ENCODE results near the gene CDH11. TPM values are rescaled to one million over a fixed set of nuclear protein-coding genes. Genes with fewer than 3 reads are reported as not detected.

The CDH11 gene
- polyA plus RNA-seq, 1 donor from 2014 or later, result 22.9 TPM

DNA sequence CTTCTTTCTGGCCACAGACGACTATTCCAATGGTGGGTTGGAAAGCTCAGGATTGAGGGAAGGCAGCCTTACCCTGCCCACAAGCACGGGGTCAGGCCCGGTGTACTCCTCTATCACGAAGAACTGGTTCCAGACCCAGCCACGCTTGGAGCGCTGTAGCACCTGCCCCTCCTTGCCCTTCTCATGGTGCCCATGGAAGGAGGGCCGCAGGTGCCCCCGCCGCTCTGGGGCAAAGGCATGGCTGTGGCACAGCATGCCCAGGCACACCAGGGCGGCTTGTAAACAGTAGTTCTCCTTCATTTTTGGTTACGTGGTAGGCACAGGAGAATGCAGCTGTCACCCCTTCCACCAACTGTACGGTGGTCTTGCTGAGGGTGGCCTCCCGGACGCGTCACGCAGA, 117.3 kb downstream of the CDH11 start:
- peaks cover 4% of the 10 kb centered on the region for H3K36me3 ChIP-seq (ENCODE audit: insufficient read depth, low read length)
- H3K4me3 ChIP-seq (ENCODE audit: low read length), result no peak overlapping the region
- H3K79me2 ChIP-seq (replicated peaks; ENCODE audit: insufficient read depth, low read length), result no peaks in the 10 kb centered on the region
- H3K27me3 ChIP-seq (ENCODE audit: insufficient read depth, low read depth, low read length), result no peaks in the 10 kb centered on the region
- no peak overlapping the region for H3K27ac ChIP-seq (ENCODE audit: low read length)
- no peak overlapping the region for H2AFZ ChIP-seq (ENCODE audit: low read depth, low read length)
- no peak overlapping the region for H3K4me2 ChIP-seq (ENCODE audit: low read length)
- H3K9me2 ChIP-seq (ENCODE audit: insufficient read depth, low read length), result no peaks in the 10 kb centered on the region
- no peak for TF ChIP-seq POLR2AphosphoS5 (IDR thresholded peaks at IDR 0.05)
- no peak for TF ChIP-seq SMC3 (conservative IDR thresholded peaks at IDR 0.05; ENCODE audit: poor library complexity)
- no peak for TF ChIP-seq RAD21 (conservative IDR thresholded peaks at IDR 0.05)
- H3K9me3 ChIP-seq (ENCODE audit: low read length), result no peaks in the 10 kb centered on the region
- no peaks in the 10 kb centered on the region for H3F3A ChIP-seq (ENCODE audit: insufficient read depth, low read length, poor library complexity, severe bottlenecking)
- no peaks in the 10 kb centered on the region for H4K20me1 ChIP-seq (ENCODE audit: insufficient read depth)
- H3K9ac ChIP-seq (ENCODE audit: low read length), result no peak overlapping the region

DNA sequence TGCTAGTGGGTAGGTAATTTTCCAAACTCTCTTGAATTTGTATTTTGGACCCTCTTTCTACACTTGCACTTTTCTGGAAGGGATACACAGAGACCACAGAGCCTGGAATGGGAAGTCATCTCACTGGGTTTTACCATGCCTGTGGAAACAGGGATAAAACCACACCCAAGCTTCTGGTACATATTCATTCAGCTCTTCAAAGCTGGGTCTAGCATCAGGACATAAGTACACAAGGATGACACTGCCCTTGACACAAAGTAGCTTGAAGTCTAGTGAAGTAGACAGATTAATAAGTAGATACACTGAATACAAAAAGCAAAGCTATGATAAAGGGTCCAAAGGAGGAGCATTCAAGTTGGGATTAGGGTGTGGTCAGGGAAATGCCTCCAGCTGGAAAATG, 118.2 kb downstream of the CDH11 start:
- H4K20me1 ChIP-seq (ENCODE audit: insufficient read depth), result no peaks in the 10 kb centered on the region
- no peak for TF ChIP-seq MXI1 (conservative IDR thresholded peaks at IDR 0.05; ENCODE audit: poor library complexity, severe bottlenecking)
- no peak for TF ChIP-seq RAD21 (conservative IDR thresholded peaks at IDR 0.05)
- TF ChIP-seq, protein P1, sequence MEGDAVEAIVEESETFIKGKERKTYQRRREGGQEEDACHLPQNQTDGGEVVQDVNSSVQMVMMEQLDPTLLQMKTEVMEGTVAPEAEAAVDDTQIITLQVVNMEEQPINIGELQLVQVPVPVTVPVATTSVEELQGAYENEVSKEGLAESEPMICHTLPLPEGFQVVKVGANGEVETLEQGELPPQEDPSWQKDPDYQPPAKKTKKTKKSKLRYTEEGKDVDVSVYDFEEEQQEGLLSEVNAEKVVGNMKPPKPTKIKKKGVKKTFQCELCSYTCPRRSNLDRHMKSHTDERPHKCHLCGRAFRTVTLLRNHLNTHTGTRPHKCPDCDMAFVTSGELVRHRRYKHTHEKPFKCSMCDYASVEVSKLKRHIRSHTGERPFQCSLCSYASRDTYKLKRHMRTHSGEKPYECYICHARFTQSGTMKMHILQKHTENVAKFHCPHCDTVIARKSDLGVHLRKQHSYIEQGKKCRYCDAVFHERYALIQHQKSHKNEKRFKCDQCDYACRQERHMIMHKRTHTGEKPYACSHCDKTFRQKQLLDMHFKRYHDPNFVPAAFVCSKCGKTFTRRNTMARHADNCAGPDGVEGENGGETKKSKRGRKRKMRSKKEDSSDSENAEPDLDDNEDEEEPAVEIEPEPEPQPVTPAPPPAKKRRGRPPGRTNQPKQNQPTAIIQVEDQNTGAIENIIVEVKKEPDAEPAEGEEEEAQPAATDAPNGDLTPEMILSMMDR (IDR thresholded peaks at IDR 0.05; ENCODE audit: poor library complexity, severe bottlenecking), result no peak
- no peak for TF ChIP-seq POLR2AphosphoS5 (IDR thresholded peaks at IDR 0.05)
- TF ChIP-seq EP300 (conservative IDR thresholded peaks at IDR 0.05; ENCODE audit: poor library complexity, severe bottlenecking), result no peak
- TF ChIP-seq SMC3 (conservative IDR thresholded peaks at IDR 0.05; ENCODE audit: poor library complexity), result no peak
- TF ChIP-seq, protein P2, sequence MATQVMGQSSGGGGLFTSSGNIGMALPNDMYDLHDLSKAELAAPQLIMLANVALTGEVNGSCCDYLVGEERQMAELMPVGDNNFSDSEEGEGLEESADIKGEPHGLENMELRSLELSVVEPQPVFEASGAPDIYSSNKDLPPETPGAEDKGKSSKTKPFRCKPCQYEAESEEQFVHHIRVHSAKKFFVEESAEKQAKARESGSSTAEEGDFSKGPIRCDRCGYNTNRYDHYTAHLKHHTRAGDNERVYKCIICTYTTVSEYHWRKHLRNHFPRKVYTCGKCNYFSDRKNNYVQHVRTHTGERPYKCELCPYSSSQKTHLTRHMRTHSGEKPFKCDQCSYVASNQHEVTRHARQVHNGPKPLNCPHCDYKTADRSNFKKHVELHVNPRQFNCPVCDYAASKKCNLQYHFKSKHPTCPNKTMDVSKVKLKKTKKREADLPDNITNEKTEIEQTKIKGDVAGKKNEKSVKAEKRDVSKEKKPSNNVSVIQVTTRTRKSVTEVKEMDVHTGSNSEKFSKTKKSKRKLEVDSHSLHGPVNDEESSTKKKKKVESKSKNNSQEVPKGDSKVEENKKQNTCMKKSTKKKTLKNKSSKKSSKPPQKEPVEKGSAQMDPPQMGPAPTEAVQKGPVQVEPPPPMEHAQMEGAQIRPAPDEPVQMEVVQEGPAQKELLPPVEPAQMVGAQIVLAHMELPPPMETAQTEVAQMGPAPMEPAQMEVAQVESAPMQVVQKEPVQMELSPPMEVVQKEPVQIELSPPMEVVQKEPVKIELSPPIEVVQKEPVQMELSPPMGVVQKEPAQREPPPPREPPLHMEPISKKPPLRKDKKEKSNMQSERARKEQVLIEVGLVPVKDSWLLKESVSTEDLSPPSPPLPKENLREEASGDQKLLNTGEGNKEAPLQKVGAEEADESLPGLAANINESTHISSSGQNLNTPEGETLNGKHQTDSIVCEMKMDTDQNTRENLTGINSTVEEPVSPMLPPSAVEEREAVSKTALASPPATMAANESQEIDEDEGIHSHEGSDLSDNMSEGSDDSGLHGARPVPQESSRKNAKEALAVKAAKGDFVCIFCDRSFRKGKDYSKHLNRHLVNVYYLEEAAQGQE (IDR thresholded peaks at IDR 0.05; ENCODE audit: borderline replicate concordance), result no peak
- TF ChIP-seq TAF1 (IDR thresholded peaks at IDR 0.05; ENCODE audit: low read depth), result no peak
- TF ChIP-seq EZH2 (IDR thresholded peaks at IDR 0.05; ENCODE audit: borderline replicate concordance, insufficient read depth, low read length, poor library complexity, severe bottlenecking), result no peak
- H2AFZ ChIP-seq (ENCODE audit: low read depth, low read length), result no peak overlapping the region
- H3K4me2 ChIP-seq (ENCODE audit: low read length), result no peak overlapping the region
- peaks cover 4% of the 10 kb centered on the region for H3K36me3 ChIP-seq (ENCODE audit: insufficient read depth, low read length)
- no peaks in the 10 kb centered on the region for H3F3A ChIP-seq (ENCODE audit: insufficient read depth, low read length, poor library complexity, severe bottlenecking)
- no peaks in the 10 kb centered on the region for H3K27me3 ChIP-seq (ENCODE audit: insufficient read depth, low read depth, low read length)
- H3K79me2 ChIP-seq (replicated peaks; ENCODE audit: insufficient read depth, low read length), result no peaks in the 10 kb centered on the region
- no peaks in the 10 kb centered on the region for H3K9me3 ChIP-seq (ENCODE audit: low read length)
- no peak overlapping the region for H3K4me3 ChIP-seq (ENCODE audit: low read length)
- no peak overlapping the region for H3K27ac ChIP-seq (ENCODE audit: low read length)
- no peaks in the 10 kb centered on the region for H3K9me2 ChIP-seq (ENCODE audit: insufficient read depth, low read length)
- H3K9ac ChIP-seq (ENCODE audit: low read length), result no peak overlapping the region

DNA sequence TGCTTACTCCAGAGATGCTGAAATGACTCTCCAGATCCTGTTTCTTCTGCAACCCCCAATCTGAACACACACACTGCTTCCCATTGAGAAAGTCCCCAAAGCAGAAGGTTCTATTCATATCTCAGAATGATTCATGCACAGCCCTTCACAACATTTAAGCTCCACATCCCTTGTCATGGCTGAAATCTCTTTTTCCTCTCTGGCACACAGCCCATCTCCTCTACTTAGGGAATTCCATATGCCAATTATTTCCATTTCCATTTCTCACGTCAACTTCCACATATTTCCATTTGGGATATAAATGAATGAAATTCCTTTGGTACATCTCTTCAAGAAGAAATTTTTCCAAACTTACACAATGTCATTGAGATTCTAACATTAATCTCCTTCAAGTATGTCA, 119.6 kb downstream of the CDH11 start:
- Histone ChIP-seq H3K27ac (ENCODE audit: low read length) (no peak overlapping the region), H3K4me2 (ENCODE audit: low read length) (no peak overlapping the region), H3K36me3 (ENCODE audit: insufficient read depth, low read length) (peaks cover 4% of the 10 kb centered on the region), H3K4me3 (ENCODE audit: low read length) (no peak overlapping the region), H3F3A (ENCODE audit: insufficient read depth, low read length, poor library complexity, severe bottlenecking) (no peaks in the 10 kb centered on the region), H3K9ac (ENCODE audit: low read length) (no peak overlapping the region), H3K27me3 (ENCODE audit: insufficient read depth, low read depth, low read length) (no peaks in the 10 kb centered on the region), H4K20me1 (ENCODE audit: insufficient read depth) (no peaks in the 10 kb centered on the region), H2AFZ (ENCODE audit: low read depth, low read length) (no peak overlapping the region), H3K9me3 (ENCODE audit: low read length) (no peaks in the 10 kb centered on the region), H3K79me2 (replicated peaks; ENCODE audit: insufficient read depth, low read length) (no peaks in the 10 kb centered on the region), H3K9me2 (ENCODE audit: insufficient read depth, low read length) (no peaks in the 10 kb centered on the region)
- TF ChIP-seq RAD21 (conservative IDR thresholded peaks at IDR 0.05), result no peak
